ENCODE data around the gene MOCS2. TPM values are rescaled to one million over a fixed set of nuclear protein-coding genes. Genes with fewer than 3 reads are reported as not detected.
A peak's percentile ranks its signal among the peaks of the same experiment; 100 is the strongest.

The MOCS2 gene
- total RNA-seq, 4 donors from 2014 or later = 37.8 to 47.6 (median 42.6) TPM

DNA sequence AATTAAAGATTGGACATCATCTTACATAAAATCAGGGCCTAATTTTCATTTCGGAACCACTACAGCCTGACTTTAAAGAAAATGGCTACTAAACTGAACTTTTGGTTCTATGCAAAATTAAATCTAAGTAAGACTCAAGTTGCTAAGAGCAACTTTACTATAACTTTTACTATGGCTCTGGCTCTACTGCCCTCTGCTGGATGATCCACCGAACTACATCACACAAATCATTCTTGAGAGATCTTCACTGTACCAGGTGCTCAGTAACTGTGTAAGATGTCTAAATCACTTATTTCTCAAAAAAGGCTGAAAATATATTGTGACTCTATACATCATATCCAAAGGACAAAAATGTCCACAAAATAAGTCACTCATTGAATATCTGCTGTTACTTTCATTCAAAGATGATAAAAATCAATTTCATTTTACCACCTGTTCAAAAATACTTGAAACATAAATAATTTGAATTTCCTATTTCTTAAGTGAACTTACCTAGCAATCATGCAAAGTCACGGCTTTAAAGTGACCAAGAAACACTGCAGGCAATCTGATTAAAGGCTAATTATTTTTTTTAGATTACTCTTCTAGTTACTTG is 13.5 kb downstream of the MOCS2 start:
- H3K4me3 ChIP-seq = no peak overlapping the region
- H3K4me1 ChIP-seq = peaks cover 0 to 32% (median 4%) of the 10 kb centered on the region in 4 donors
- H3K27me3 ChIP-seq = no peaks in the 10 kb centered on the region
- H3K36me3 ChIP-seq = peaks cover 0 to 48% (median 4%) of the 10 kb centered on the region in 3 donors
- no peaks in the 10 kb centered on the region for H3K9me3 ChIP-seq
- WGBS, 2 donors = 7 to 13% methylated on average over 3 of the region's 3 CpGs
- DNase-seq (ENCODE audit: low spot score in 2 of 2) = peak; percentile 61 to 86
- H3K27ac ChIP-seq = peak overlapping the region in 1 of 4 donors; percentile 31
- no peak for TF ChIP-seq EP300 (IDR thresholded peaks at IDR 0.05)
- TF ChIP-seq, protein P1, sequence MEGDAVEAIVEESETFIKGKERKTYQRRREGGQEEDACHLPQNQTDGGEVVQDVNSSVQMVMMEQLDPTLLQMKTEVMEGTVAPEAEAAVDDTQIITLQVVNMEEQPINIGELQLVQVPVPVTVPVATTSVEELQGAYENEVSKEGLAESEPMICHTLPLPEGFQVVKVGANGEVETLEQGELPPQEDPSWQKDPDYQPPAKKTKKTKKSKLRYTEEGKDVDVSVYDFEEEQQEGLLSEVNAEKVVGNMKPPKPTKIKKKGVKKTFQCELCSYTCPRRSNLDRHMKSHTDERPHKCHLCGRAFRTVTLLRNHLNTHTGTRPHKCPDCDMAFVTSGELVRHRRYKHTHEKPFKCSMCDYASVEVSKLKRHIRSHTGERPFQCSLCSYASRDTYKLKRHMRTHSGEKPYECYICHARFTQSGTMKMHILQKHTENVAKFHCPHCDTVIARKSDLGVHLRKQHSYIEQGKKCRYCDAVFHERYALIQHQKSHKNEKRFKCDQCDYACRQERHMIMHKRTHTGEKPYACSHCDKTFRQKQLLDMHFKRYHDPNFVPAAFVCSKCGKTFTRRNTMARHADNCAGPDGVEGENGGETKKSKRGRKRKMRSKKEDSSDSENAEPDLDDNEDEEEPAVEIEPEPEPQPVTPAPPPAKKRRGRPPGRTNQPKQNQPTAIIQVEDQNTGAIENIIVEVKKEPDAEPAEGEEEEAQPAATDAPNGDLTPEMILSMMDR (IDR thresholded peaks at IDR 0.05) = peak; percentile 78 to 85 (median 81)

DNA sequence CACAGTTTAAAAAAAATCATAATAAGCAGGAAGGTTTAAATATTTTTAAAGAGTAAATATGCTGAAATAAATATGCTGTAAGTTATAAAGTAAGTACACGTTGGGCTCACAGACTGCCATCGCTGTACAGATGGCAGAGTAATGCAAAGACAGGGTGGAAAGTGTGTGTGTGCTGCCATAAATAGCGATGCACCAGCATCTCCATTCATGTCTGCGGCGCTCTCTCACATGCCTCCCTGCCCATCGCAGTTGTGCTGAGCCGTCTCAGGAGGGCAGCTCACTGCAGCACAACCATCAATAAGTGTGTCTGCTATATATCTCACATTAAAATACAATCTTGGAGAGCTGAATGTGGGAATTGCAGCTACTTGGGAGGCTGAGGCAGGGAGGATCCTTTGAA is 14.3 kb downstream of the MOCS2 start:
- no peak for DNase-seq (ENCODE audit: low spot score in 2 of 2)
- no peak overlapping the region for H3K4me3 ChIP-seq
- peaks cover 0 to 40% (median 4%) of the 10 kb centered on the region in 3 donors for H3K36me3 ChIP-seq
- H3K9me3 ChIP-seq = no peaks in the 10 kb centered on the region
- H3K27ac ChIP-seq = peak overlapping the region in 1 of 4 donors; percentile 31
- WGBS, 2 donors = 46 to 59% methylated on average over 7 of the region's 7 CpGs
- no peaks in the 10 kb centered on the region for H3K27me3 ChIP-seq
- H3K4me1 ChIP-seq = peaks cover 0 to 35% (median 8%) of the 10 kb centered on the region in 4 donors
- no peak for TF ChIP-seq POLR2A (IDR thresholded peaks at IDR 0.05)
- no peak for TF ChIP-seq EP300 (IDR thresholded peaks at IDR 0.05)
- TF ChIP-seq, protein P1 (IDR thresholded peaks at IDR 0.05) = no peak

DNA sequence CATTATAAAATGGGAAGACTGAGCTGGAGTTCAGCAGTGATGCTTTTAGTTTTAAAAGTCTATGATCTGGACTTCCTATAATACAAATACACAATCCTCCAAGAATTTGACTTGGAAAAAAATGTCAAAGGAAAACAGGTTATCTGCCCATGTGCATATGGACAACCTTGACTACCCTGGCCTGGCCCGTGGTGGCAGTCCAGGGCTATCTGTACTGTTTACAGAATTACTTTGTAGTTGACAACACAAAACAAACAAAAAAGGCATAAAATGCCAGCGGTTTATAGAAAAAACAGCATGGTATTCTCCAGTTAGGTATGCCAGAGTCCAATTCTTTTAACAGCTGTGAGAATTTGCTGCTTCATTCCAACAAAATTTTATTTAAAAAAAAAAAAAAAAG is 17.3 kb downstream of the MOCS2 start:
- H3K27me3 ChIP-seq = no peaks in the 10 kb centered on the region

DNA sequence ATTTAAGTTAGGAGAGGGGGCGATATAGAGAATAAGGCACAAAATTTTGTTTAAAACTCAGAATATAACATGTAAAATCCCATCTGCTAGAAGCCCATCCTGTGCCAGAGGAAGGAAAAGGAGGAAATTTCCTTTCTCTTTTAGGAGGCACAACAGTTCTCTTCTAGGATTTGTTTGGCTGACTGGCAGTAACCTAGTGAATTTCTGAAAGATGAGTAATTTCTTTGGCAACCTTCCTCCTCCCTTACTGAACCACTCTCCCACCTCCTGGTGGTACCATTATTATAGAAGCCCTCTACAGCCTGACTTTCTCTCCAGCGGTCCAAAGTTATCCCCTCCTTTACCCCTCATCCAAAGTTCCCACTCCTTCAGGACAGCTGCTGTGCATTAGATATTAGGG is 18.3 kb downstream of the MOCS2 start:
- Histone ChIP-seq H3K27me3 (no peaks in the 10 kb centered on the region), H3K27ac (peak overlapping the region in 2 of 4 donors; percentile 8 to 48), H3K4me1 (peaks cover 0 to 58% (median 18%) of the 10 kb centered on the region in 4 donors), H3K4me3 (no peak overlapping the region), H3K9me3 (no peaks in the 10 kb centered on the region), H3K36me3 (peaks cover 0 to 7% (median 0%) of the 10 kb centered on the region in 3 donors)
- no peak for DNase-seq (ENCODE audit: low spot score in 2 of 2)
- 49 to 53% methylated on average over 2 of the region's 2 CpGs for WGBS, 2 donors
- TF ChIP-seq, protein P1 (IDR thresholded peaks at IDR 0.05) = no peak
- no peak for TF ChIP-seq EP300 (IDR thresholded peaks at IDR 0.05)
- TF ChIP-seq POLR2A (IDR thresholded peaks at IDR 0.05) = no peak

More for the DNA sequence above, 17.3 kb downstream of the MOCS2 start:
- peak overlapping the region in 1 of 4 donors; percentile 8 for H3K27ac ChIP-seq
- TF ChIP-seq EP300 (IDR thresholded peaks at IDR 0.05) (no peak), POLR2A (IDR thresholded peaks at IDR 0.05) (no peak)
- TF ChIP-seq, protein P1 (IDR thresholded peaks at IDR 0.05) = no peak
- WGBS, 2 donors = 69 to 73% methylated on average over 2 of the region's 2 CpGs
- H3K36me3 ChIP-seq = peaks cover 0 to 12% (median 4%) of the 10 kb centered on the region in 3 donors
- no peaks in the 10 kb centered on the region for H3K9me3 ChIP-seq
- DNase-seq (ENCODE audit: low spot score in 2 of 2) = no peak
- H3K4me1 ChIP-seq = peaks cover 0 to 49% (median 18%) of the 10 kb centered on the region in 4 donors
- no peak overlapping the region for H3K4me3 ChIP-seq

DNA sequence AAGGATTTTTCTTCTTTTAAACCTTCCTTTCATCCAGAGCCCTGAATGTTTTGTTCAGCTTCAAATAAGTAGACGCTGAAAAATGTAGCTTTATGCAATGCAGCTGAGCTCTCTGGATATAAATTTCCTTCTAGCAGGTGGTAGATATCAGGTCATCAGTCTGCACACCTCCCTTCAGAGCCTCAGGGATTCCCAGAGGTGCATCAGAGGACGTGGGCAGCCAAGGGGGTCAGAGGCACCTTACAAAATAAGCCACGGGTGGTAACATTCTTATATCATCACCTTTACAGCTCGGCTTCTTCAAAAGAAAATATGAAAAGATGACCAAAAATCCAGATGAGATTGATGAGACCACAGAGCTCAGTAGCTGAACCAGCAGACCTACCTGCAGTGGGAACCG is 19.3 kb downstream of the MOCS2 start:
- H3K9me3 ChIP-seq = no peaks in the 10 kb centered on the region
- H3K27me3 ChIP-seq = no peaks in the 10 kb centered on the region
- H3K27ac ChIP-seq = peak overlapping the region in 2 of 4 donors; percentile 35 to 64
- H3K4me3 ChIP-seq = no peak overlapping the region
- 60 to 67% methylated on average over 5 of the region's 5 CpGs for WGBS, 2 donors
- no peak for DNase-seq (ENCODE audit: low spot score in 2 of 2)
- TF ChIP-seq EP300 (IDR thresholded peaks at IDR 0.05) = no peak
- TF ChIP-seq, protein P1 (IDR thresholded peaks at IDR 0.05) = no peak
- TF ChIP-seq POLR2A (IDR thresholded peaks at IDR 0.05) = no peak
- peaks cover 0 to 58% (median 18%) of the 10 kb centered on the region in 4 donors for H3K4me1 ChIP-seq
- H3K36me3 ChIP-seq = peaks cover 0 to 7% (median 0%) of the 10 kb centered on the region in 3 donors

Measured in tibial nerve (tissue), 4 donors.